ENCODE measurements around the gene LINGO1. TPM values are rescaled to one million over a fixed set of nuclear protein-coding genes. Genes with fewer than 3 reads are reported as not detected.

LINGO1 gene
- total RNA-seq, 1 donor, result under 0.01 TPM

DNA sequence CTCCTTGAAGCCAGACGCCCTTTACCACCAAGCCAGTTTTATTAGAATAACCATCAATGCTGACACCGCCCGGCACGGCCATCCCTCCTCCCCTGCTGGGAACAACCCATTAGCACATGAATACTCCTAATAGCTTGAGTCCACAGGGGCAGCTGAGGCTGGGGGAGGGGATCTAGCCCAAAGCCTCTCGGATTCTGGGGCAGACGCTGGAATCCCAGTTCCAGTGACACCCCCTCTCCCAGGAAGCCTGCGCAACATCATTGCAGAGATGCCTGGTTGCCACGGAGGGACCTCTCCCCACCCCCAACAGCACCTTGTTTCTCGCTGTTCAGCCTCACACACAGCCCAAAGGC is 1.2 kb upstream of the LINGO1 start:
- DNase-seq (ENCODE audit: low read depth in 2 of 3, low spot score in 2 of 3), result no peak

DNA sequence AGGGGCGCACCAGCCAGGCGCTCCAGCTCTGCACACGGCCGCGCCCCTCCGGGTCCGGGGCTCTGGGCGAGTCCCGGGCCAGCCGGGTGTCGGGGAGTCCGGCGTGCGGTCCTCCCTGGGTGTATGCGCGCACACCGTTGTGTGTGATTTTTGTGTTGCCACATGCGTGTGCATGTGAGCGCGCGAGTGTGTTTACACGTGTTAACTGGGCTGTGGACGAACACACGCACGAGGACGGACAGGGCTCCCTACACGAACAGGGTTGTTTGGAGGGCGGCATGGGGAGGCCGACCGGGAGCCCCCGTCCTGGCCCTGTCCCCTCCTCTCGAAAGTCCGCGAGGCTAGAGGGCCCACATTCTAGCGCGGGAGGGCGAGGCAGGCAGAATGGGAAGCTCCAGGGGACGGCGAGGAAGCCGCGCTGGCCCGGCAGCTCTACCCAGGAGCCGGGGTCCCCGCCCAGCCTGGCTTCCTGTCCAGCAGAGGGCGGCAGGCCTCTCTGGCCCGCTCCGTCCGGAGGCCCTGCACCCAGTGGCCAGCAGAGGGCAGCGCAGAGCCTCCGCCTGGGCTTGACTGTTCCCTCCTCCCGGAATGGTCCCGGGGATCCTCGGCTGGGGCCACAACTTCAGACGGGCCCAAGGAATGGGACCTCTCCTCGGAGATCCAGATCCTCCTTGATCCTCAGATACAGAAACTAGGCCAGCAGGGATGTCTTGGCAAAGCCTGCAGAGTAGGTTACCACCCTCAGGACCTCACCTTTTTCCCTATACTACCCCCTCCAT is 611 bp upstream of the LINGO1 start:
- DNase-seq (ENCODE audit: low read depth in 2 of 3, low spot score in 2 of 3), result peak in 2 of 3 donors; percentile 48 to 63

GRCh38 chr15:77631745-77632533 is 773 bp downstream of the LINGO1 start:
- no peak for DNase-seq (ENCODE audit: low read depth in 2 of 3, low spot score in 2 of 3)

DNA sequence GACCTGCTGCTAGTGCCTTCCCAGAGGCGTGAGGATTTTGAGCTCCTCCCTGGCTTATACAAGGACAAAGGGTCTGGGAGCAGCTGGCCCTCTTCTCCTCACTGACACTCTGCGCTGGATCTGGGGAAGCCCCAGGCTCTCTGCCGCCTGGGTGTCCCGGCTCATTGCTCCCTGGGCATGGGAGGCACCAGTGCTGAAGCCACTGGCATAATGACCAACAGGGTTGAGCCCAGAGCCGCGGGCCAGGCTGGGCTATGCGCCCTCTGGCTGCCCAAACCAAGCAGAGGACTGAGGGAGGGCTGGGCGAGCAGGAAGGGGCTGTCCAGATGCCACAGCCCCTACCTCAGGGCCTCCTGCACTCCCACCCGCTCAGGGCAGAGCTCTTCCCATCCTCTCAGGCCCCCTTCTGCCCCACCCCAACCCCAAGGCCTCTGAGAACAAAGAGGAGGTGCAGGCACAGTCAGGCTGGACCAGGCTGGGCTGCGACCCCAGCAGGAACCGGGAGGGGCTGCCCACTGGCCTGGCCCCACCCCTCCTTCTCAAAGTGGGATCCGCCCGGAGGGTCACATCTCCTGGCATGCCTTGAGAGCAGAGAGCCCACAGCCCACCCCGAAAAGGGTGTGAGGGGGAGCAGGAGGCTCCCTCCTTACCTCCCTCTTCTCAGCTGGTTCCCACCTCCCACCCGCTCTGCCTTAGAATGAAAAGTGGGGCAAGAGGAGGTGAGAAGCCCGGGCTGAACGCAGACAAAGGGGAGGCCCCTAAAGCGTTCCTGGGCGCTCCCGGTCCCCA is 1.6 kb downstream of the LINGO1 start:
- DNase-seq (ENCODE audit: low read depth in 2 of 3, low spot score in 2 of 3), result no peak

DNA sequence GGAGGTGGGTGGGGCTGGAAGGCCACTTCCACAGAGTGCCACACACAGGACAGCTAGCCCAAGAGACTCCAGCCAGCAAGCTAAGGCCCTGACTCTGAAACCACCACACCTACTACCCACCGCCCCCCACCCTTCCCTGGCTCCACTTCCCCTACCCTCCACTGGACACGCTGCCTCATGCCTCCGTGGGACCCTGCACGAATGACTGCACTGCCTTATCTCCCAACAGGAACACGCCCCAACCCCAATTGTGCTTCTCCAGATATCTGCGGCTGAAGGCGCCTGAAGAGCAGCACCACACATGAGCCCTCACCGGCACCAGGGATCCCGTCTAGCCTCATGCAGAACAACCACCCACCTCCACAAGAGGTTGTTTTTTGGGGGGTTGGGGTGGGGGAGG is 2.7 kb downstream of the LINGO1 start:
- no peak for DNase-seq (ENCODE audit: low read depth in 2 of 3, low spot score in 2 of 3)

DNA sequence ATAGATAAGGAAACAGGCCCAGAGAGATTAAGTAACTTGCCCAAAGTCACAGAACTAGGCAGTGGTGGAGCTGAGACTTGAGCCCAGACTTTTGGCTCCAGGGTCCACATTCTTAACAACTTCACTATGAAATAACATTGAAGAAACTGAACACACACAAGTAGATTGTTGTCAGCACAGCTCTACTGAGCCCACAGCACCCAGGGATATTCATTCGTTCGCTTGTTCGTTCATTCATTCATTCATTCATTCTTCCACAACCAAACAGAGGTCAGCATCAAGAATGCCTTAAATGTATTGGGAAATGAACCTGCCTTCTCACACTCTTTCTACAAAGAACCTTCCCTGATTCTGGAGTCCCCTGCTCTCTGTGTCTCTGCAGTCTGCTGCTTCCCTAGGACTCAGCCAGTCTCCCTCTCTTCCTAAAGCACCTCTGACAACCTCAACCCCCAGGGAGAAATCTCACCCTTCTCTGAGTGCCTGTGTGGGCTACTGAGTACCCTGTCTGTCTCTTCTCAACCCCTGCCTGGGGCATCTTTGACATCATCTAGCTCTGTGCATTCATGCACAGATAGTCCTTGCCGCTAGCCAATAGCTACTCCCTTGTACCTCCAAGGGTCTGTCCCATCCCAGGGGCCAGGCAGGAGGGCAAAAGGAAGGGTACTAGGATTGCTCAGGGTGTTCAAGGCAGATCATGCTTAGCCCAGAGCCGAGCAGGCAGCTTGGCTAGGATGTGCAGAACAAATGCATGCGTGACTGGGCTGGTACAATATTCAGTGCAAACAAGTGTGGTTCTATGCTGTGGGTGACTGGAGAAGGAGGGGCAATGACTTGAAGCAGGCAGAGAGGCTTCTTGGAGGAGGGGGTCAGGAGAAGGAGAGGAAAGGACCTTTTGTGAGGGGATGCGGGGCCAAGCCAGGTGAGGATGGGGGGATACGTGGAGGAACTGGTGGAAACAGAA is 3.4 kb downstream of the LINGO1 start:
- DNase-seq (ENCODE audit: low read depth in 2 of 3, low spot score in 2 of 3), result no peak

DNA sequence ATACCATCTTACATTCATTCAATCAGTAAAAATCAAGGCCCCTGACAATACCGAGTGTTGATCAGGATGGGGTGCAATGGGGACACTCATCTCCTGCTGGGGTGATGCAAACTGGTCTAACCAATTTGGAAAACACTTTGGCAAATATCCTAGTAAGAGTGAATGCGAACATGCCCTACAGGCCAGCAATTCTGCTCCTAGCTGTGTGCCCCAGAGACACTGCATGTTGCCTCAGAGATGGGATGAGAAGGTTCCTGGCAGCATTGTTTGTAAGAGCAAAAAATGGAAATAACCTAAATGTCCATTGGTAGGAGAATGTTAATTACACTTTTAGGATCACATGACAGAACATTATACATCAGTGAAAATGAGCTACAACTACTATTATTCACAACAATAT is 4.7 kb downstream of the LINGO1 start:
- DNase-seq (ENCODE audit: low read depth in 2 of 3, low spot score in 2 of 3), result no peak

- no peak for DNase-seq (ENCODE audit: low read depth in 2 of 3, low spot score in 2 of 3)
Observed at GRCh38 chr15:77627581-77627980, 5.1 kb downstream of the LINGO1 start.

- DNase-seq (ENCODE audit: low read depth in 2 of 3, low spot score in 2 of 3), result no peak
Observed at GRCh38 chr15:77627067-77627466, 5.6 kb downstream of the LINGO1 start.

DNA sequence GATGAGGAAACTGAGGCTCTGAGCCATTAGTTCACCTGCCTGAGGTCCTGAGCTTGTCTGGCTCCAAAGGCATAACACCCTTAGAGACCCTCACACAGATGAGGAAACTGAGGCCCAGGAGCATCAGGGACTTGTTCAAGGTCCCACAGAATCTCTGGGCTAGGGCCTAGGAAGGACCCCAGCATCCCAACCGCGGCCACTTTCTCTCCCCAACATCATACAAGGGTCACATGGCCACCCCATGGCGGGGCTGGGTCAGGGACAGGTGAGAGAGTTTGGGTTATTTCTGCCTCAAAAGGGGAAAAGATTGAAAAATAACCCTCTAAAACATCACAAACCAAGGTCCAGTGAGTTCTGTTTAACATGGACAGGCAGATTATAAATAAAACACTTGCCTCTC is 6.7 kb downstream of the LINGO1 start:
- no peak for DNase-seq (ENCODE audit: low read depth in 2 of 3, low spot score in 2 of 3)

DNA sequence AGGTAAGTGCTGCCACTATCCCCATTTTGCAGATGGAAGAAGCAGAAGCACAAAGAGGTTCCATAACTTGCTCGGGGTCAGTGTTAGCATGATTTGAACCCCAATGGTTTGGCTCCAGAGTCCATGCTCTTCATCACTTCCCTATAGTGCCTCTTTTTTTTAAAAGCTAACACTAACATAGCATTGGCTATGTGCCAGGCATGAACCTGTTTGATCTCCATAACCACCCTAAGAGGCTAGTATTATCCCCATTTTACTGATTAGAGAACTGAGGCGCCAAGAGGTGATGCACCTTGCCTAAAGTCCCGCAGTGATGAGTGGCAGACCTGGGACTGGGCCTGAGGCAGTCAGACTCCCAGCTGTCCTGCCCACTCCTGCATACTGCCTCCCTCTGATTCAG is 7.3 kb downstream of the LINGO1 start:
- peak in 1 of 3 donors; percentile 12 for DNase-seq (ENCODE audit: low read depth in 2 of 3, low spot score in 2 of 3)

DNA sequence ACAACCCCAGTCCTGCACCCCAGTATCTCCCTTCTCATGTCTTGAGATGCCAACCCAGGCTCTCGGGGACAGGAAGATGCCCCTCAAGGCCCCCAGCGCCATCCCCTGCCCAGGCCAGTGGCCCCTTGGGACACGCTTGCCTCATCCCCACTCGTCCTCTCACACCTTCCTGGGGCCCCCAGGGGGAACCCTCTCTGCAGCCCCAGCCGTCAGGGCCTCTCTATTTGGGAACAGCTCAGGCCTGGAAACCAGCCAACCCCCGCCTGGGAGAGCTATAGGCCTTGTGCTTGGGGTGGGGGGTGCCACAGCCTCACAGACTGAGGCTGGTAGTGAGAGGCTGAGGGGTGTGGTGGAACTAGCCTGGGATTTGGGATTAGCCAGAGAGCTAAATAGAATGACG is 7.8 kb downstream of the LINGO1 start:
- no peak for DNase-seq (ENCODE audit: low read depth in 2 of 3, low spot score in 2 of 3)

DNA sequence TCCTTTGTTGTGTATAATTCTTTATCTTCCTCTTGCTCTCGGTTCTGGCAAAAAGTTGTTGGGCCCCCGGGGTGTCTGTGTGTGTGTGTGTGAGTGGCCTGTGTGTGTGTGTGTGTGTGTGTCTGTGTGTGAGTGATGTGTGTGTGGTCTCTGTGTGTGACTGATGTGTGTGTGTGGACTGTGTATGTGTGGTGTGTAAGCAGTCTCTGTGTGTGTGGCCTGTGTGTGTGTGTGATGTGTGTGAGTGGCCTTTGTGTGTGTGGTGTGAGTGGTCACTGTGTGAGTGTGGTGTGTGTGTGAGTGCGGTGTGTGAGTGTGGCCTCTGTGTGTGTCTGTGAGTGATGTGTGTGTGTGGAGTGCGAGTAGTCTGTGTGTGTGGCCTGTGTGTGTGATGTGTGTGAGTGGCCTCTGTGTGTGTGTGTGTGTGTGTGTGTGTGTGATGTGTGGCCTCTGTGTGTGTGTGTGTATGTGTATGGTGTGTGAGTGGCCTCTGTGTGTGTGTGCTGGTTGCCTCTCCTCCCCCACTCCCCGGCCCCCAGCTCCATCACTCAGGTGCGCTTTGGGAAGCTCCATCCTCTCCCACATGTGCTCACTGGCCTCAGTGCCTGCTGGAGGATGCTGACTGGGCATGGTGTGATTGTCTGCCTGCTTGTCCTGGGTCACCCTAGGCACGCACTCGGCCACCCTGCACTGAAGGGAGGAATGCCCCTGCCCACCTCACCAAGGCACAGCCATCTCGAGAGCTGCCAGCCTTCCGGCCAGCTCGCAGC is 8.8 kb downstream of the LINGO1 start:
- DNase-seq (ENCODE audit: low read depth in 2 of 3, low spot score in 2 of 3), result no peak

DNA sequence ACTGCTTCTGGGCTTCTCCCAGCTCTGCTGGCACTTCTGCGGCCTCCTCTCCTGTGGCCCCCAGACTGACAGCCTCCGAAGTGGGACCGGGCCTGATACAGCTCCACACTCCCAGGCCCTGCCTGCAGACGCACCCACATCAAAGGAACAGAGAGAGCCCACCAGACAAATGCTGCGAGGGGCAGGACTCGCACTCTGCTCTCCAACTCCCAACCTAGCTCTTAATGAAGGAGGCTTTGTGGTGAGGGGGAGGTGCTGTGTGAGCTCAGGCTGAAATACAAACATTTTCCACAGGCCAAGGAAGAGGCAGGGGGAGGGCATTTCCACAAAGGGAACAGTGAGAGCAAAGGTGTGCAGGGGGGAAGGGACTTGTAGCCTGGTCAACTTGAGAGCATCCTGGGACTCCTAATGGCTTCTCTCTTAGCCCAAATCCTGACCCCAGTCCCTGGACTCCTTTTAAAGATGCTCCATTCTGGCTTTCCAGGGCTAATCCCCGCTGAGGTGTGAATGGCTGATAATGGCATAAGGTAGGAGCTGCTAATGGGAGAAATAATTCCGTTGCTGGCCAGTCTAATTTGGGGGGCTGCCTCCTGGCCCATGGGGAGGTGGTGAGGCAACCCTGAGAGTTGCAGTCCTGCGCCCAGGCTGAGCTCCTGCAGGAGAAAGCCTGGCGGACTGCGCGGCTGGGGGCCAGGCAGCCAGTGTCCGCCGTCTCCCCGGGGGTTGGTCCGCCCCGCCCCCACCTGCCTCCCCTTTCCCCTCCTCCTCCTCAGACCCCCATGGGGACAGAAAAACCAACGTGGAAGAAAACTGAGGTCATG is 9.6 kb downstream of the LINGO1 start:
- no peak for DNase-seq (ENCODE audit: low read depth in 2 of 3, low spot score in 2 of 3)

DNA sequence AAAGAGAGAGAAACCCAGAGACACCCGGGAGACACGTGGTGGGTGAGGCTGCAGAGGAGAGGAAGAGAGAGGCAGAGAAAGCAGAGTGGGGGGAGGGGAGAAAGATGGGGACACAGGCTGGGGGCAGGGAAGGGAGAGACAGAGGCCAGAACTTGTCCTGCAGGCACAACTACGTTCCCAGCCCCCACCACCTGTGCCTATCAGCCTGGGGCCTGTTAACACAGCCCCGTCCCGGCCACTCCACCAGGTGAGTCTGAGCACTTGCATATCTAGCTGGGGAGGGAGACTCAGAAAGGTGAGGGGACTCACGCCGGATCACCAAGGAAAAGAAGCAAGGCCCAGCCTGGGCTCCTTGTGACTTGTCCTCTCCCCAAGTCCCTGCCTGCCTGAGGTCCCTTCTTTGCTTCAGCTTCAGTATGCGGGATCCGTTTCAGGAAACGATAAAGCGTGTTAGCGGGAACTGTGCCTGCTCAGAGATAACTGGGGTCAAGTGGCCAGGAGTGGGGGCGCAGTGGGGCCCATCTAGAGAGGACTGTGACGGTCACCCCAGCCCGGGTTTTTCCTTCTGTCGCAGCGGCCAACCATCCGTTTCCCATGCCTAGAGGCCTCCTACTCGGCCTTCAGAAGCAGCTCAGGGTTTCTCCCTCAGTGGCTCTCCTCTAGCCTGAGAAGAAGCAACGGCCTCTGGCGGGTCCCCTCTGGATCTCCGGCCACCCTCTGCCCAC is 10.3 kb downstream of the LINGO1 start:
- DNase-seq (ENCODE audit: low read depth in 2 of 3, low spot score in 2 of 3), result no peak

DNA sequence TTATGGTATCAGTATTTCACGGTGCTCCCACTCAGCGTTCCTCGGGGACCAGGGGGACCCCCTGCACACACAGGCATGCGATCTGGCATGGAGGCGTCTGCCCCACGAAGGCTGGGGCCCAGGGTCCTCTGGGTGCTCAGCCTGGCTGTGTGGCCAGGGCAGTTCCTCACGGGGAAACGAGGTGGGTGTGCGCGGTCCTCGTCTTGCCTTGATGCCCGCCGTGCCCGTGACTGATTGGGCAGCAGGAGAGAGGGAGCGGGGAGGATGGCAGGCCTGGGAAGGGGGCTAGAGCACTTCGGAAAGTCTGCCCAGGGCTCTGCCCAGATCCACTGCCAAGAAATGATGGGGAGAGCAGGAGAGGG is 10.9 kb downstream of the LINGO1 start:
- DNase-seq (ENCODE audit: low read depth in 2 of 3, low spot score in 2 of 3), result no peak

DNA sequence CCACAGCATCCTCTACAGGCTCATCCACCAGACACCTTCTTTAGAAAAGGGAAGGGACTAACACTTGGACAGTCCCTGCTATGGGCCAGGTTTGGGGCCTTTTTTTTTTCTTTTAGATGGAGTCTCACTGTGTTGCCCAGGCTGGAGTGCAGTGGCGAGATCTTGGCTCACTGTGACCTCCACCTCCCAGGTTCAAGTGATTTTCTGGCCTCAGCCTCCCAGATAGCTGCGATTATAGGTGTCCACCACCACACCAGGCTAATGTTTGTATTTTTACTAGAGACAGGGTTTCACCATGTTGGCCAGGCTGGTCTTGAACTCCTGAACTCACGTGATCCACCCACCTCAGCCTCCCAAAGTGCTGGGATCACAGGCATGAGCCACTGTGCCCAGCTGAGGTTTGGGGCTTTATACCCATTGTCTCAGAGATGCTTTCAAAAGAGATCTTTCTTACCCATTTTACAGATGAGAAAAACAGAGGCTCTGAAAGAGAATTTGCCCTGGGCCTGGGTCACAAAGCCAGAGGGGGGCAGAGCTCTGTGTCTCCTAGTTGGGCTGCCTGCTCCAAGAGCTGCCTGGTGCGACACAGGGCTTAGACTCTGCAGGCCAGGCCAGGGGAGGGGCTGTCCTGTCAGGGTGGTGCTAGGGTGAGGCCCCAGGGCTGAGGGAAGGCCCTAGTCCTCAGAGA is 11.6 kb downstream of the LINGO1 start:
- DNase-seq (ENCODE audit: low read depth in 2 of 3, low spot score in 2 of 3), result no peak

DNA sequence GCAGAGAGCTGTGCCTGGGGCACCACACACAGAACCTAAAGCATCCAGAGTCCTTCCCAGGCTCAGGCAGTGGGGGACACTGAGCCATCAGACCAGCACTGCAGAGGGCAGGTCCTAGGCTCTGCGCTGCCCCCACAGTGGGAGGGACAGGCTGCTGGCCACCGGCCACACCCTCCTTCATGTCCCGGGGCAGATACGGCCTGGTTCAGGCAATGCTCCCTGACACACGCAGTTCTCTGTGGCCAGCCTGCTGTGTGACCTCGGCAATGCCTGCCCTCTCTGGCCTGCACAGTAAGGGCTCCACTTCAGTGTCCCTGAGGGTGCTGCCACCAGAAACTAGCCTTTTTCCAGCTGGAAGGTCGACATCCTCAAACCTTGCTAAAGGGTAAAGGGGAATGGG is 12.4 kb downstream of the LINGO1 start:
- DNase-seq (ENCODE audit: low read depth in 2 of 3, low spot score in 2 of 3), result no peak

All from hematopoietic multipotent progenitor cell (in vitro differentiated cells).